ENCODE data around the gene SEPTIN6. TPM values are rescaled to one million over a fixed set of nuclear protein-coding genes. Genes with fewer than 3 reads are reported as not detected.

SEPTIN6 gene
- total and polyA plus RNA-seq, 2 of the 13 experiments (the other 11 are each of a cell fraction or from before 2014, with no cell fraction given) = 21.7 to 38.3 TPM

GRCh38 chrX:119693040-119693995, at the start of gene SEPTIN6 (continued):
- TF ChIP-seq ZNF512 (CRISPR knock-in tag; IDR thresholded peaks at IDR 0.05) (no peak), MED8 (CRISPR knock-in tag; IDR thresholded peaks at IDR 0.05; ENCODE audit: insufficient replicate concordance) (peak; percentile 29), GATAD1 (CRISPR knock-in tag; IDR thresholded peaks at IDR 0.05) (0 out of 2 replicates have a peak, but pooled peaks have one; percentile 15), POLR2G (IDR thresholded peaks at IDR 0.05; ENCODE audit: low read depth, low read length) (peak; percentile 57; the same call in 1 of the 2 replicates), RXRB (CRISPR knock-in tag; IDR thresholded peaks at IDR 0.05; ENCODE audit: borderline replicate concordance) (0 out of 2 replicates have a peak, but pooled peaks have one; percentile 18), ZNF333 (CRISPR knock-in tag; IDR thresholded peaks at IDR 0.05; ENCODE audit: borderline replicate concordance) (0 out of 2 replicates have a peak, but pooled peaks have one; percentile 26), FOXA3 (CRISPR knock-in tag; IDR thresholded peaks at IDR 0.05) (peak; percentile 23; the same call in 1 of the 2 replicates), SOX6 (IDR thresholded peaks at IDR 0.05) (no peak), SOX6 (CRISPR knock-in tag; IDR thresholded peaks at IDR 0.05) (peak; percentile 13; the same call in 1 of the 2 replicates), HBP1 (CRISPR knock-in tag; IDR thresholded peaks at IDR 0.05; ENCODE audit: low read depth) (0 out of 2 replicates have a peak, but pooled peaks have one; percentile 42), MAZ (IDR thresholded peaks at IDR 0.05; ENCODE audit: borderline replicate concordance, low read depth, low read length) (no peak), MAZ (CRISPR knock-in tag; IDR thresholded peaks at IDR 0.05; ENCODE audit: low read depth) (peak; percentile 36; the same call in 1 of the 2 replicates), ELF3 (CRISPR knock-in tag; IDR thresholded peaks at IDR 0.05) (0 out of 2 replicates have a peak, but pooled peaks have one; percentile 23), NR2F6 (IDR thresholded peaks at IDR 0.05) (no peak), NR2F6 (CRISPR knock-in tag; IDR thresholded peaks at IDR 0.05) (peak; percentile 17; the same call in 1 of the 2 replicates), SAP130 (CRISPR knock-in tag; IDR thresholded peaks at IDR 0.05; ENCODE audit: low read depth) (peak; percentile 69), ZNF724P (CRISPR knock-in tag; IDR thresholded peaks at IDR 0.05; ENCODE audit: borderline replicate concordance) (no peak), TCF12 (IDR thresholded peaks at IDR 0.05) (no peak), TCF12 (CRISPR knock-in tag; IDR thresholded peaks at IDR 0.05) (no peak), HIVEP1 (CRISPR knock-in tag; IDR thresholded peaks at IDR 0.05) (no peak), PCBP1 (IDR thresholded peaks at IDR 0.05; ENCODE audit: borderline replicate concordance, low read depth, low read length) (0 out of 2 replicates have a peak, but pooled peaks have one; percentile 49), RBFOX2 (IDR thresholded peaks at IDR 0.05; ENCODE audit: low read depth, low read length) (peak; percentile 60), ZFP91 (CRISPR knock-in tag; IDR thresholded peaks at IDR 0.05; ENCODE audit: borderline replicate concordance) (peak; percentile 16; the same call in 1 of the 2 replicates), ADNP (CRISPR knock-in tag; IDR thresholded peaks at IDR 0.05) (no peak), BHLHE40 (IDR thresholded peaks at IDR 0.05; ENCODE audit: low read length) (peak; percentile 60; the same call in 1 of the 2 replicates), SP2 (CRISPR knock-in tag; IDR thresholded peaks at IDR 0.05) (no peak)

Data from HepG2 (cell line).